CD4-positive, alpha-beta T cell treated with Interferon alpha-2 for 1 hour (primary cell): ENCODE data around the gene ZBTB2.
A peak's percentile ranks its signal among the peaks of the same experiment; 100 is the strongest.
"Not testable (repeated sequence)": the region's sequence is repeated elsewhere in the genome, so short reads cannot be mapped to it uniquely, and the experiment has no call there.

ENCODE experiments used
- DNase-seq, 2 donors: peaks; one replicate each; pipeline ENCODE4 v3.0.0-alpha.2; 2020 to 2022

The ZBTB2 gene

GRCh38 chr6:151400473-151400872 is 9.1 kb upstream of the ZBTB2 start:
- DNase-seq: no peak

- DNase-seq: no peak
Measured at GRCh38 chr6:151399679-151400078, 8.3 kb upstream of the ZBTB2 start.

- DNase-seq: no peak
Measured at GRCh38 chr6:151393410-151393809, 2.1 kb upstream of the ZBTB2 start.

GRCh38 chr6:151392427-151392826 is 1.1 kb upstream of the ZBTB2 start:
- no peak for DNase-seq

- DNase-seq: peak; percentile 77 to 88
Measured at GRCh38 chr6:151390851-151391470, 398 bp downstream of the ZBTB2 start.

GRCh38 chr6:151390276-151390850 is 996 bp downstream of the ZBTB2 start:
- DNase-seq: peak; percentile 98

GRCh38 chr6:151389618-151390275 is 1.6 kb downstream of the ZBTB2 start:
- no peak for DNase-seq

GRCh38 chr6:151388997-151389617 is 2.3 kb downstream of the ZBTB2 start:
- DNase-seq: peak in 1 of 2 donors; percentile 36

- no peak for DNase-seq
Measured at GRCh38 chr6:151388236-151388635, 3.1 kb downstream of the ZBTB2 start.

- DNase-seq: no peak
Measured at GRCh38 chr6:151387175-151387970, 4.0 kb downstream of the ZBTB2 start.

- DNase-seq: peak in 1 of 2 donors; percentile 46
Measured at GRCh38 chr6:151385177-151385576, 6.2 kb downstream of the ZBTB2 start.

GRCh38 chr6:151384151-151384550 is 7.2 kb downstream of the ZBTB2 start:
- no peak for DNase-seq

GRCh38 chr6:151382631-151383030 is 8.7 kb downstream of the ZBTB2 start:
- not testable (repeated sequence) for DNase-seq

- peak in 1 of 2 donors; percentile 21 for DNase-seq
Measured at GRCh38 chr6:151381722-151382121, 9.6 kb downstream of the ZBTB2 start.

- no peak for DNase-seq
Measured at GRCh38 chr6:151380848-151381205, 10.5 kb downstream of the ZBTB2 start.

GRCh38 chr6:151379933-151380847 is 11.2 kb downstream of the ZBTB2 start:
- DNase-seq: peak; percentile 30 to 67

GRCh38 chr6:151377095-151377494 is 14.3 kb downstream of the ZBTB2 start:
- DNase-seq: no peak

- peak in 1 of 2 donors; percentile 30 for DNase-seq
Measured at GRCh38 chr6:151376440-151376839, 14.9 kb downstream of the ZBTB2 start.

GRCh38 chr6:151375833-151376232 is 15.5 kb downstream of the ZBTB2 start:
- no peak for DNase-seq

- peak; percentile 17 to 49 for DNase-seq
Measured at GRCh38 chr6:151374036-151374683, 17.2 kb downstream of the ZBTB2 start.

GRCh38 chr6:151372164-151372563 is 19.2 kb downstream of the ZBTB2 start:
- DNase-seq: no peak
